Endothelial cell of umbilical vein (primary cell): Measurements from ENCODE around the gene ZNF778. TPM values are rescaled to one million over a fixed set of nuclear protein-coding genes. Genes with fewer than 3 reads are reported as not detected.

ENCODE experiments used
- BruUV-seq: library from RNA; stranded (reverse); fragments of 400-500 nt; replicated peaks from 2 replicates; lab custom pipeline; 2021; lab: Mats Ljungman, UMichigan
- CTCF ChIA-PET: fragments of 300-600, 350-600 bp; sonication (Branson Sonifier 250); formaldehyde crosslinking; loops from one replicate; lab custom pipeline; 2021; ENCODE audit warnings: antibody characterized with exemption, inconsistent platforms; lab: Charles Lee
- POLR2A ChIA-PET: fragments of 300-600, 350-600 bp; sonication (Branson Sonifier 250); formaldehyde crosslinking; loops from one replicate; lab custom pipeline; 2021; ENCODE audit warnings: antibody characterized with exemption, inconsistent platforms; lab: Charles Lee
- DNase-seq: peaks from one replicate; pipeline ENCODE4 v3.0.0-alpha.2; 2011; ENCODE audit warnings: low read depth, low spot score
- FAIRE-seq: peaks from 2 replicates; lab custom pipeline; 2011; peaks lifted over from hg19 to GRCh38; lab: Jason Lieb, UNC
- H2AFZ ChIP-seq: 2 replicates; pipeline ENCODE4 v1.6.0; 2012; ENCODE audit warnings: low read depth, low read length, control low read depth, inconsistent platforms
- H3K27ac ChIP-seq: 2 replicates; pipeline ENCODE4 v1.5.1; 2011; ENCODE audit warnings: low read depth, mild to moderate bottlenecking, control low read depth, low read length, moderate library complexity; ENCODE audit not compliant: insufficient read depth
- H3K27me3 ChIP-seq, 2 experiments: 2 replicates each; pipeline versions ENCODE4 v1.6.0 to v1.6.1; 2011; ENCODE audit warnings: low read length in 2 of 2, mixed read lengths in 1 of 2; ENCODE audit not compliant: control insufficient read depth in 2 of 2, insufficient read depth in 2 of 2
- H3K36me3 ChIP-seq, 2 experiments: 2 replicates in 1 of 2; 3 replicates in 1 of 2; pipeline ENCODE4 v1.5.1; 2011; ENCODE audit warnings: low read length in 2 of 2, mild to moderate bottlenecking in 1 of 2, moderate library complexity in 1 of 2; ENCODE audit not compliant: control insufficient read depth in 2 of 2, insufficient read depth in 2 of 2; ENCODE audit errors: extremely low read depth in 1 of 2
- H3K4me1 ChIP-seq: 3 replicates; pipeline ENCODE4 v1.5.1; 2011; ENCODE audit warnings: mild to moderate bottlenecking, low read length; ENCODE audit not compliant: control insufficient read depth, insufficient read depth; ENCODE audit errors: extremely low read depth
- H3K4me2 ChIP-seq: 2 replicates; pipeline ENCODE4 v1.6.1; 2011; ENCODE audit warnings: low read length, control low read depth, mixed read lengths; ENCODE audit not compliant: insufficient read depth
- H3K4me3 ChIP-seq, 3 experiments: fragments of 200-600 bp in 1 of 3; sonication (generic), shearing (Covaris generic) in 1 of 3; replicated peaks in 1 of 3; 2 replicates each; pipeline ENCODE4 v1.5.1; 2011 to 2016; ENCODE audit warnings: control low read depth in 3 of 3, low read length in 3 of 3, mild to moderate bottlenecking in 2 of 3, inconsistent platforms in 1 of 3, low read depth in 1 of 3, moderate library complexity in 1 of 3; ENCODE audit not compliant: insufficient read depth in 1 of 3
- H3K79me2 ChIP-seq: 2 replicates; pipeline ENCODE4 v1.6.0; 2012; ENCODE audit warnings: low read length, inconsistent platforms; ENCODE audit not compliant: control insufficient read depth, insufficient read depth
- H3K9ac ChIP-seq: replicated peaks from 2 replicates; pipeline ENCODE3; 2011; ENCODE audit warnings: low read length, control low read depth; ENCODE audit not compliant: insufficient read depth; ENCODE audit errors: extremely low read depth
- H3K9me1 ChIP-seq: replicated peaks from 3 replicates; pipeline ENCODE4 v1.6.0; 2011; ENCODE audit warnings: mild to moderate bottlenecking, low read length; ENCODE audit not compliant: control insufficient read depth, insufficient read depth; ENCODE audit errors: extremely low read depth
- H3K9me3 ChIP-seq: replicated peaks from 2 replicates; pipeline ENCODE4 v1.5.1; 2012; ENCODE audit warnings: low read length, inconsistent platforms; ENCODE audit not compliant: control insufficient read depth, insufficient read depth
- H4K20me1 ChIP-seq: replicated peaks from 2 replicates; pipeline ENCODE3; 2011; ENCODE audit warnings: mild to moderate bottlenecking, low read length; ENCODE audit not compliant: control insufficient read depth, insufficient read depth; ENCODE audit errors: extremely low read depth
- EZH2 ChIP-seq: IDR thresholded peaks from 2 replicates; pipeline ENCODE4 v1.6.1; 2012; ENCODE audit warnings: borderline replicate concordance, low read depth, mild to moderate bottlenecking, moderate library complexity, low read length, inconsistent platforms; ENCODE audit not compliant: severe bottlenecking
- FOS ChIP-seq: IDR thresholded peaks from 2 replicates; pipeline ENCODE4 v1.6.1; 2011; ENCODE audit warnings: mild to moderate bottlenecking, low read length, moderate library complexity, borderline replicate concordance; ENCODE audit not compliant: insufficient read depth
- GATA2 ChIP-seq: IDR thresholded peaks from 2 replicates; pipeline ENCODE4 v1.7.0; 2011; ENCODE audit warnings: low read depth, mild to moderate bottlenecking, moderate library complexity, mixed read lengths, low read length; ENCODE audit not compliant: insufficient read length, insufficient read depth
- JUN ChIP-seq: IDR thresholded peaks from 2 replicates; pipeline ENCODE4 v1.6.1; 2011; ENCODE audit warnings: borderline replicate concordance, low read depth; ENCODE audit not compliant: insufficient read length, insufficient read depth
- MAX ChIP-seq: IDR thresholded peaks from 2 replicates; pipeline ENCODE4 v1.6.1; 2011; ENCODE audit not compliant: insufficient read depth, insufficient read length
- MYC ChIP-seq: IDR thresholded peaks from one replicate; pipeline ENCODE4 v1.6.1; 2011; ENCODE audit warnings: mild to moderate bottlenecking, low read depth, low read length
- POLR2A ChIP-seq: IDR thresholded peaks from 2 replicates; pipeline ENCODE4 v1.6.1; 2012; ENCODE audit warnings: low read depth, mild to moderate bottlenecking, control low read depth, low read length
- POLR2AphosphoS5 ChIP-seq: IDR thresholded peaks from 2 replicates; pipeline ENCODE4 v1.6.1; 2012; ENCODE audit warnings: low read depth, mild to moderate bottlenecking, control low read depth, low read length, moderate library complexity; ENCODE audit not compliant: insufficient read depth
- dilution Hi-C: fragments of 300-500 bp; cut with MboI; formaldehyde crosslinking; loops from one replicate; pipeline ENCODE4 v1.15.0; 2019; ENCODE audit warnings: low sequenced_read_pairs; ENCODE audit not compliant: extremely low pct_ligation_motif_present
- intact Hi-C: fragments of 100-400 bp; cut with micrococcal nuclease; formaldehyde crosslinking; loops from one replicate; pipeline ENCODE4 v1.10.0; 2022
- polyA plus RNA-seq, 4 experiments: library from polyadenylated mRNA; depleted of rRNA in 3 of 4; stranded (reverse) in 3 of 4; unstranded in 1 of 4; fragments of >200 nt; gene quantifications; 2 replicates each; pipeline versions ENCODE4 v1.2.1 to v1.2.3, GENCODE V29; 2011 to 2012; ENCODE audit warnings: missing spikeins in 1 of 4
- total RNA-seq: library from RNA; stranded (reverse); gene quantifications from 2 replicates; pipeline ENCODE4 v1.2.3, GENCODE V29; 2021
- TF ChIP-seq, protein P1 (sequence below), 2 donors: IDR thresholded peaks; 1 replicate in 1 of 2; 2 replicates in 1 of 2; pipeline ENCODE4 v1.5.1; 2011; ENCODE audit warnings: low read length in 2 of 2, mild to moderate bottlenecking in 2 of 2, moderate library complexity in 2 of 2, control low read depth in 1 of 2, inconsistent platforms in 1 of 2, low read depth in 1 of 2; ENCODE audit not compliant: insufficient read depth in 1 of 2; ENCODE audit errors: extremely low read depth in 1 of 2

Gene ZNF778
- total and polyA plus RNA-seq, 2 donors (not counting 3 experiments of a cell fraction or from before 2014, with no cell fraction given), result 3.8 to 10.9 TPM

DNA sequence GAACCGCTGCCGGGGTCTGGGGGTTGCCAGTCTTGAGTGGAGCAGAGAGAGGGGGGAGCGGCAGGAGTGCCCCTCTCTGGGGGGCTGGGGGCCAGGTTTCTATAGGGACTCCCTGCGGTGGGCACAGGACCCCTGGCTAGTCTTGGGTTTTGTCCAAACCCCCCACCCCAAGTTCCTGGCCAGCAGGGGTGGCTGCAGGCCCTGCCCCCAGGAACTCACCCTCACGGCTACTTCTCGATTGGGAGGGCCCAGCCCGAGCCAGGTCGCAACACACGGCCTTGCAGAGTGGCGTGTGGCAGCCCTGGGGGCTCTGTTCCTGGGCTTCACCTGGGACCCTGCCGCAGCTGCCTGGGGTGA lies 45.4 kb upstream of the ZNF778 start:
- no peak for FAIRE-seq
- no peak overlapping the region for H3K9ac ChIP-seq
- intact Hi-C loops, result no loop called here

More for the DNA sequence above, 45.4 kb upstream of the ZNF778 start:
- H3K27me3 ChIP-seq, result peaks cover 0 to 3% of the 10 kb centered on the region in 2 experiments
- H3K79me2 ChIP-seq, result no peaks in the 10 kb centered on the region
- H3K9me3 ChIP-seq, result no peaks in the 10 kb centered on the region
- dilution Hi-C loops, result no loop called here
- DNase-seq, result no peak
- no peaks in the 10 kb centered on the region for H3K36me3 ChIP-seq
- H3K27ac ChIP-seq, result no peak overlapping the region
- BruUV-seq, result no TSS peak
- H4K20me1 ChIP-seq, result no peaks in the 10 kb centered on the region
- no peaks in the 10 kb centered on the region for H3K9me1 ChIP-seq
- CTCF ChIA-PET, result no interaction called here
- H2AFZ ChIP-seq, result no peak overlapping the region
- H3K4me2 ChIP-seq, result no peak overlapping the region
- POLR2A ChIA-PET, result no interaction called here
- TF ChIP-seq MAX (no peak), GATA2 (no peak), MYC (no peak), JUN (no peak), FOS (no peak), POLR2AphosphoS5 (no peak), POLR2A (no peak), EZH2 (no peak)
- TF ChIP-seq, protein P1, sequence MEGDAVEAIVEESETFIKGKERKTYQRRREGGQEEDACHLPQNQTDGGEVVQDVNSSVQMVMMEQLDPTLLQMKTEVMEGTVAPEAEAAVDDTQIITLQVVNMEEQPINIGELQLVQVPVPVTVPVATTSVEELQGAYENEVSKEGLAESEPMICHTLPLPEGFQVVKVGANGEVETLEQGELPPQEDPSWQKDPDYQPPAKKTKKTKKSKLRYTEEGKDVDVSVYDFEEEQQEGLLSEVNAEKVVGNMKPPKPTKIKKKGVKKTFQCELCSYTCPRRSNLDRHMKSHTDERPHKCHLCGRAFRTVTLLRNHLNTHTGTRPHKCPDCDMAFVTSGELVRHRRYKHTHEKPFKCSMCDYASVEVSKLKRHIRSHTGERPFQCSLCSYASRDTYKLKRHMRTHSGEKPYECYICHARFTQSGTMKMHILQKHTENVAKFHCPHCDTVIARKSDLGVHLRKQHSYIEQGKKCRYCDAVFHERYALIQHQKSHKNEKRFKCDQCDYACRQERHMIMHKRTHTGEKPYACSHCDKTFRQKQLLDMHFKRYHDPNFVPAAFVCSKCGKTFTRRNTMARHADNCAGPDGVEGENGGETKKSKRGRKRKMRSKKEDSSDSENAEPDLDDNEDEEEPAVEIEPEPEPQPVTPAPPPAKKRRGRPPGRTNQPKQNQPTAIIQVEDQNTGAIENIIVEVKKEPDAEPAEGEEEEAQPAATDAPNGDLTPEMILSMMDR (IDR thresholded peaks at IDR 0.05; ENCODE audit: extremely low read depth in 1 of 2, insufficient read depth in 1 of 2, low read depth in 1 of 2, low read length in 2 of 2), result no peak
- H3K4me3 ChIP-seq, result no peak overlapping the region
- peaks cover 3% of the 10 kb centered on the region for H3K4me1 ChIP-seq
